ENCODE measurements around the gene CXCL8. TPM values are rescaled to one million over a fixed set of nuclear protein-coding genes. Genes with fewer than 3 reads are reported as not detected.
A peak's percentile ranks its signal among the peaks of the same experiment; 100 is the strongest.

CXCL8 gene
- total RNA-seq, 6 experiments from 2014 or later: 0.31 to 32.8 (median 12.9) TPM

GRCh38 chr4:73731968-73732610 lies 8.3 kb upstream of the CXCL8 start:
- H3K9me3 ChIP-seq: no peaks in the 10 kb centered on the region
- no peaks in the 10 kb centered on the region for H3K36me3 ChIP-seq
- H3K27me3 ChIP-seq: no peaks in the 10 kb centered on the region
- H3K4me1 ChIP-seq: no peaks in the 10 kb centered on the region
- H3K4me3 ChIP-seq: no peak overlapping the region
- 62% methylated on average over 8 of the region's 8 CpGs for WGBS (ENCODE audit: insufficient coverage, low coverage, low lambda C conversion rate, missing lambda C conversion rate)
- H3K27ac ChIP-seq: peak overlapping the region in 1 of 3 donors; percentile 45
- no peak for DNase-seq
- peak; percentile 38 to 63 (median 42) for ATAC-seq
- intact Hi-C loops (cut with DNase I): no loop called here
- no peak for TF ChIP-seq CTCF (IDR thresholded peaks at IDR 0.05)
- TF ChIP-seq POLR2A (IDR thresholded peaks at IDR 0.05): no peak

DNA sequence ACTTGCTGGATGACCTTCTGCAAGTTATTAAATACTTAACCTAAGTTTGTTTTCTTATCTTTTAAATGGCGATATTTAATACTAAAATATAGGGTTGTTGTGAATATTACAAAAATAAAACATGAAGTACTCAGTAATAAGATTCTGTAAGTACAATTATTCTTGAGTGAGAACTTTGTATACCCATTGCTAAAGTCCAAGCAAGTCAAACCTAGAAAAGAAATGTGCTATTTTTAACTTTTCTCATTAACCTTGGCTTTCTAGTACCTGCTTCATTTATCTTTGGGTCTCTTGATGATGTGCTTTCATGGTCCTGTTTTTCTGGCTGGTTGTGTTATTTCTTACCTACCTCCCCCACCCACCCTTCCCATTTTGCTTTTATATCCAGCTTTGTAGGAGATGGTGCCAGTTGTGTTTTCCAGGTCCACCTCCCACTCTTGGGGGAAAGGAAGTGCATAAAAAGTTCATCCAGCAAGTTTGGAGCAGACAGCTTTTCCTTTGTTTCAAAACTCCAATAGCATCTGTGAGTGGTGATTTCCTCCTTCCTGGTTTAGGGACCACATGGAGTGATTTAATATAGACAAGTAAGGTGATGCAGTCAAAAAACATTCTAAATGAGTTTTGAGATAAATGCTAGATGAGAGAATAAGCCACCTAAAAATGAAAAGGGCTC lies 7.5 kb upstream of the CXCL8 start:
- Histone ChIP-seq H3K27me3 (no peaks in the 10 kb centered on the region), H3K4me3 (no peak overlapping the region), H3K36me3 (no peaks in the 10 kb centered on the region), H3K9me3 (no peaks in the 10 kb centered on the region), H3K4me1 (no peaks in the 10 kb centered on the region), H3K27ac (peak overlapping the region in 1 of 3 donors; percentile 45)
- TF ChIP-seq POLR2A (IDR thresholded peaks at IDR 0.05) (no peak), CTCF (IDR thresholded peaks at IDR 0.05) (no peak)
- WGBS (ENCODE audit: insufficient coverage, low coverage, low lambda C conversion rate, missing lambda C conversion rate): 63% methylated on average over 1 of the region's 1 CpG
- intact Hi-C loops (cut with DNase I): no loop called here
- DNase-seq (no peak), ATAC-seq (no peak)

- H3K4me1 ChIP-seq: no peaks in the 10 kb centered on the region
- DNase-seq: no peak
- no peaks in the 10 kb centered on the region for H3K9me3 ChIP-seq
- 15% methylated on average over 2 of the region's 2 CpGs for WGBS (ENCODE audit: insufficient coverage, low coverage, low lambda C conversion rate, missing lambda C conversion rate)
- H3K36me3 ChIP-seq: no peaks in the 10 kb centered on the region
- H3K27me3 ChIP-seq: no peaks in the 10 kb centered on the region
- no peak overlapping the region for H3K4me3 ChIP-seq
- TF ChIP-seq CTCF (IDR thresholded peaks at IDR 0.05): no peak
- TF ChIP-seq POLR2A (IDR thresholded peaks at IDR 0.05): no peak
- intact Hi-C loops (cut with DNase I): no loop called here
- peak overlapping the region in 1 of 3 donors; percentile 11 for H3K27ac ChIP-seq
- peak in 1 of 4 donors; percentile 19 for ATAC-seq
Measured at GRCh38 chr4:73734530-73735001, 5.8 kb upstream of the CXCL8 start.

DNA sequence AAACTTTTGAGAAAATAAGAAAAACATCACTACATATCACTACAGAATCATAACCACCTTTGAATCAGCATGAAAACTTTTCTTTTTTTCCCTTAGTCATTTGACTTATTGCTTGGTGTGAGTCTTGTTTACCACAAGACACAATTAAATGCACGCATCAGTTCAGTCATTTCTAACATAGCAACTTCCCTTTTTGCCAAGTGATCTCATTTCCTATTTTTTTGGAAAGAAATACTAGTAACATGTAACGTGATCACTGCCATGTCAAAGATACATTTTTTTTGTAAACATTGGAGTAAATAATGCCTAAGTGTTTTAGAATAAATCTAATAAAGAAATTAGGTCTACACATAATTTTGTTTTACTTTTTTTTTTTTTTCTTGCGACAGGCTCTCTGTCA lies 5.1 kb upstream of the CXCL8 start:
- TF ChIP-seq POLR2A (IDR thresholded peaks at IDR 0.05) (no peak), CTCF (IDR thresholded peaks at IDR 0.05) (no peak)
- WGBS (ENCODE audit: insufficient coverage, low coverage, low lambda C conversion rate, missing lambda C conversion rate): 43% methylated on average over 3 of the region's 3 CpGs
- DNase-seq (no peak), ATAC-seq (peak in 3 of 4 donors; percentile 31 to 42 (median 37))
- Histone ChIP-seq H3K4me1 (peaks cover 0 to under 1% (median 0%) of the 10 kb centered on the region in 4 donors), H3K36me3 (no peaks in the 10 kb centered on the region), H3K27me3 (no peaks in the 10 kb centered on the region), H3K9me3 (no peaks in the 10 kb centered on the region), H3K27ac (peak overlapping the region in 1 of 3 donors; percentile 11), H3K4me3 (no peak overlapping the region)
- intact Hi-C loops (cut with DNase I): no loop called here
